OCI-M2 (cell line): ENCODE results near the gene PRLH.

ENCODE experiments used
- DNase-seq: peaks from one replicate; lab custom pipeline; 2025; ENCODE audit not compliant: unreplicated experiment; lab: John Stamatoyannopoulos, UW

PRLH gene

GRCh38 chr2:237538901-237539300, 27.5 kb upstream of the PRLH start:
- no peak for DNase-seq

DNA sequence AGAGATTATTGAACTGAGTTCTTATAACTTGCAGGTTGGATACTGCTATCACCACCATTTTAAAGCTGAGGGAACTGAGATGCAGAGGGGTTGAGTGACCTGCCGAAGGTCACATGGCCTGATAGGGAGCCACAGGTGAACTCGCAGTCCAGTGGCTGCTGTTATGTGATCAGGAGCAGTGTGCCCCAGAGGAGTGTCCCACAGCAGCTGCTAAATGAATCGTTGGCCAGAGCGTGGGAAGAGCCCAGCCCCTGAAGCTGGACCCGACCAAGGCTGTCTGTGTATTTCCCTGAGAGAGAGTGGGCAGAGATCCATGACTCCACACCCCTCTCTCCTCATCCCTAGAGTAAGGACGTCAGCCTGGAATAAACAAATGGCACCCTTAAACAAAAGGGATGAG, 26.7 kb upstream of the PRLH start:
- no peak for DNase-seq

- no peak for DNase-seq
These were observed 26.1 kb upstream of the PRLH start for GRCh38 chr2:237540223-237540775.

DNA sequence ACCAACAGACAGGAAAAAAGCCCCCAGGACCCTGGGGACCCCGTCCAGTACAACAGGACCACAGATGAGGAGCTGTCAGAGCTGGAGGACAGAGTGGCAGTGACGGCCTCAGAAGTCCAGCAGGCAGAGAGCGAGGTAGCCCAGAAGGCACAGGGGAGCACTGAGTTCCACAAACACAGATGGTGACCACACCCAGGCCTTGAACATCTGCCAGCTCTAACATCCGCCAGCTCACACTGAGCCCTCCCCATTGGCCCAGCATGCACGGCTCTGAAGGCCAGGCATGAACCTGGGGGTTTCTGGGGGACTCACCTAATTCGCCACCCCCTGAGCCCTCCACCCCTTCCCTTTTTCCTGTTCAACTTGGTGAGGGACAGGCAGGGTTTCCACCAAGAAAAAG, 25.6 kb upstream of the PRLH start:
- no peak for DNase-seq

- no peak for DNase-seq
These were observed 25.1 kb upstream of the PRLH start for GRCh38 chr2:237541243-237541642.

DNA sequence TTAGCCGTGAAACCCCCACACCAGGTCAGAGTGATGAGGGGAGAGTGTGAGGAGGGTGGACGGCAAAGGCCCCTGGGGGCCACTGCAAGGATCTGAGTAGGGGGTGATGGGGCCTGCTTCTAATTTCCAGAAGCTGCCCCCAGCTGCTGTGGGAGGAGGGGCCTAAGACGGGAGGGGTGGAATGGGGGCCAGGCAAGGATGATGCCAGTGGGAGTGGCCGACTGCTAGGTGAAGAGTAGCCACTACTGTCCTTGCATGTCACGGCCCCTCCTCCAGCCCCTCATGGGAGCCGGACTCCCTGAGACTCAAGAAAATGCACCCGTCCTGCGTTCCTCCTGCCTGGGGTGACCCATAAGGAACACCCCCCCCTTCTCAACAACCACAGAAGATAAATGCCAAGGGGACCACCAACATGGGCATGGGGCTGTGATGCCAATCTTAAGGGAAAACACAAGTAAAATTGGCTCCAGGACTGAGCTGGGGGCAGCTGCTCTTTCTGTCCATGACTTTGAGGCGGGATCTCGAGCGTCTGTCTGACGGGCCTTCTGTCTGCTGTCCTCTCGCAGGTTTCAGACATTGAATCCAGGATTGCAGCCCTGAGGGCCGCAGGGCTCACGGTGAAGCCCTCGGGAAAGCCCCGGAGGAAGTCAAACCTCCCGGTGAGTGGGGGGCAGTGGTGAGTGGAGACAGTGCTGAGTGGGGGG, 24.2 kb upstream of the PRLH start:
- no peak for DNase-seq

DNA sequence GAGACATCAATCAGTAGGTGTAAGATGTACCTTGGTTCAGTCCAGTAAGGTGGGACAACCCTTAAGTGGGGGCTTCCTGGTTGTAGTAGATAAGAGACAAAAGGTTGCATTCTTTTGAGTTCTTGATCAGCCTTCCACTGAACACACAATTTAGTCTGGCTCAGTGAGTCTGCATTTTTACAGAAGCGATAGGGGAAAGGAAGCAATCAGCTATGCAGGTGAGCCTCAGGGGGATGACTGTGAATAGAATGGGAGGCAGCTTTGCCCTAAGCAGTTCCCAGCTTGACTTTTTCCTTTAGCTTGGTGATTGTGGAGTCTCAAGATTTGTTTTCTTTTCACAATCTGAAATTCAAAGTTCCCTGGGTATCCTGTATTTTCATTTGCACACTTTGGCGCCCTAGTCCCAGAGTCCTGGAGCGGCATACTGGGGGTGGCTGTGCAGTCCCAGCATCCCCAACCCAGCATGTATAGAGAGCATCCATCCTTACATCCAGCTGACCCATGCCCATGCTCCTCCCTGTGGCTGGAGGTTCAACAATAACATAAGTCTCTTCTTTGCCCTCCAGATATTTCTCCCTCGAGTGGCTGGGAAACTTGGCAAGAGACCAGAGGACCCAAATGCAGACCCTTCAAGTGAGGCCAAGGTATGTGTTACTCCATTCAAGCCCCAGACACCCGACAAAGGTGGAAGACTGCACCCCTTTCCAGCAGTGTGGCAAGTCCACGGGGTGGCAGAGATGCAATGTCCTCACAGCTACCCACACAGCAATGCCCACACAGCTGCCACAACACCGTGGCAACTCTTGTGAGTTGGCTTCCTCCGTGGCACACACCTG, 20.1 kb upstream of the PRLH start:
- no peak for DNase-seq

DNA sequence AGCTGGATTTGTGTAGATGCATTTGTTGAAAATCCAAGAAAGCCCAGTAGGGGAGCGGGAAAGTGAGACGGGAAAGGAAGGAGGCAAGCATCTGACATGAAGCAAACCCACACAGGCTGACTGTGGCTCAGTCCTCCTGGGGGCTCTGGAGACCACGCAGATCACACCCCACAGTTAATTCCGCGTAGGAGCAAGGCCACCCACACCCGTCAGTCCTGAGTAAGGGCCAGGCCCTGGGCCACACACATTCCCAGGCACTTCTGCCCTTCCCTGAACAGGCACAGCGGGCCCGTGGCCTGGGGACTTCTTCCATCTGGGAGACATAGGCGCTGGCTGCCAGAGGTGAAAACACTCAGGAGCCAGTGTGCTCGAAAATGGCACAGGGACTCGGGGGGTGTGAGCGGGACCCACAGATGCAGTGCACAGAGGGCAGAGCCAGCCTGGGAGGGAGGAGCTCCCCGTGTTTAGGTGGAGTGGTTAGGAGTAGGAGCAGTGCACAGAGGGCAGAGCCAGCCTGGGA, 19.4 kb upstream of the PRLH start:
- DNase-seq = no peak

DNA sequence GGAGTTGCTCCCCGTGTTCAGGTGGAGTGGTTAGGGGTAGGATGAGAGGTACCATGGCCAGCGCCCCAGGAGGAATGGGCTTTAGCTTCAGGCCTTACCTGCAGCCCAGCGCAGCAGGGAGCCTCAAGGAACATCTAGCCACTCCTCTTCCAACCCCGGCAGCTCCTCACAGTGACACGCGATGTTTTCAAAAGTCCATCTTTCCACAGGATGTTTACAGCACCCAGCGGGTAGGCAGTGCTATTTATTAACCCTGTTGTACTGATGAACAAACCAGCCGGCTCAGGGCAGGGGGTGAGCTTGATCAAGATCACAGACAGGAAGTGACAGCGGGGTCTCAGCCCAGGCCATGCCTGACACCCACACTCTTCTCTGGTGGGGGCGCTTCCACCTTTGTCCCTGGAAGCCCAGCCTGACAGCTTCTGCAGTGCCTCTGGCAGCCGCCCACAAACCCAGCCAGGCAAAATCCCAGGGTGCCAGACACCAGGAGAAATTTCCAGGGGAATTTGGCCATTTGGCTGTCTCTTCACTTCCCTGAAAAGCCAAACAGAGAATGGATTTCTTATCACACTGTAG, 18.4 kb upstream of the PRLH start:
- DNase-seq = no peak

- DNase-seq = no peak
These were observed 17.2 kb upstream of the PRLH start for GRCh38 chr2:237549216-237549615.

- DNase-seq = no peak
These were observed 16.5 kb upstream of the PRLH start for GRCh38 chr2:237549643-237550415.

- DNase-seq = no peak
These were observed 15.3 kb upstream of the PRLH start for GRCh38 chr2:237551071-237551574.

- no peak for DNase-seq
These were observed 13.5 kb upstream of the PRLH start for GRCh38 chr2:237552908-237553307.

- no peak for DNase-seq
These were observed 12.4 kb upstream of the PRLH start for GRCh38 chr2:237553948-237554347.

- no peak for DNase-seq
These were observed 10.8 kb upstream of the PRLH start for GRCh38 chr2:237555560-237555959.

GRCh38 chr2:237556773-237557632, 9.4 kb upstream of the PRLH start:
- no peak for DNase-seq

DNA sequence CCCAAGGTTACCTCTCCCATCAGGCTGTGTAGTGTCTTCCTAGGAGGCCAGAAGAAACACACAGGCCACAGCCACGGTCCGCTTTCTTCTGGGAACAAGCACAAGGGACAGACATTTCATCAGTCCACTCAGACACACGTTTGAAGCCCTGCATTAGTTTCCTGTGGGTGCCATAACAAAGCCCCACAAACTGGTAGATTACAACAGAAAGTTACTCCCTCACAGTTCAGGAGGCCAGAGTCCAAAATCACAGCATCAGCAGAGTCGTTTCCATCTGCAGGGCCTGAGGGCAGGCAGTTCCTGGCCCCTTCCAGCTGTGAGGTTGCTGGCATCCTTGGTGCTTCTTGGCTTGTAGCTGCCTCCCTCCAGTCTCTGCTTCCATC, 8.8 kb upstream of the PRLH start:
- DNase-seq = no peak

DNA sequence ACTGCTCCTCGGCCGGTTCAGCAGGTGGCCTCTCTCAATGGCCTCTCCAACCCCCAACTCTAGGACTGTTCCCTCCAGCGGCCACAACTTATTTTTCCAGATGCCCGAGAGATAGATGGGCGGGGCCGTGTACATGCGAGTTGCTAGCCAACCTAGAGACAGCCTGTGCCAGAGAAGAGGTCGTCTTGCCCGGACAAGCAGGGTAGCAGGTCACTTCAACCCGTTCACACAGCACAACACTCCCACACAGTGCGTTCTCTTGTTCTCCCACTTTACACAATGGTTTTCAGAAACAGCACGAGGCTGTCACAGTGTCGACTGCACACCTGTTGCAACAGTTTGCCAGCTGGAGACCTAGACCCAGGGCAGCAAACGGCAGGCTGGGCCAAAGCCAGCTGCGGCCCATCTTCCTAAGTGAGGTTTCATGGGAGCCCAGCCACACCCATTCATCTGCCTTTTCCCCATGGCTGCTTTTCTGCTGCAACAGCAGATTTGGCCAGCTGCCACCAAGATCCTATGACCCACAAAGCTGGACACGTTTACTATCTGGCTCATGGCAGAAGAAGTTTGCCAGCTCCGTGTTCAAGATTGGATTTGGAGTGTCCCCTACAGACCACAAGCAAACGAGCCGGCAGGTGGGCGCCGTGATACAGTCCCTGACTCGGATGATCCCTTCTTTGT, 7.3 kb upstream of the PRLH start:
- DNase-seq = no peak

DNA sequence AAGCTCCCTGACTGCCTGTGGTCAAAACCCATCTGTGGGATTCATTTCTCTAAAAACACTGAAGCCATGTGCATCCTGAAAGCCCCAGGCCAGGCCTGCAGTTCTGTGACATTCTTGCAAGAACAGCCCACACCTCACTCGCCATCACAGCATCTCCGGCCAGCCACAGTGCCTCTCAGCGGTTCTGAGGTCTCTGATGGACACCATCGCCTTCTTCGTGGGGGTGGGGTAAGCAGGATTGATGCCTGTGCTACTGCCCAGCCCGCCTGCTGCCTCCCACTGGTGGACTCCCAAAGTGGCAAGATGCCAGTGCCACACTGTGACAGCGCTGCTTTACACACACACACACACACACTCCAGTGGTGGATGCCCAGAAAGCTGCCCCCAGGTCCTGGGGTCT, 5.2 kb upstream of the PRLH start:
- no peak for DNase-seq
